ENCODE data around the gene LYSET. TPM values are rescaled to one million over a fixed set of nuclear protein-coding genes. Genes with fewer than 3 reads are reported as not detected.

LYSET gene
- total and polyA plus RNA-seq, 9 of the 15 experiments (the other 6 are each of a cell fraction or from before 2014, with no cell fraction given): 7.6 to 36.6 (median 15.9) TPM

DNA sequence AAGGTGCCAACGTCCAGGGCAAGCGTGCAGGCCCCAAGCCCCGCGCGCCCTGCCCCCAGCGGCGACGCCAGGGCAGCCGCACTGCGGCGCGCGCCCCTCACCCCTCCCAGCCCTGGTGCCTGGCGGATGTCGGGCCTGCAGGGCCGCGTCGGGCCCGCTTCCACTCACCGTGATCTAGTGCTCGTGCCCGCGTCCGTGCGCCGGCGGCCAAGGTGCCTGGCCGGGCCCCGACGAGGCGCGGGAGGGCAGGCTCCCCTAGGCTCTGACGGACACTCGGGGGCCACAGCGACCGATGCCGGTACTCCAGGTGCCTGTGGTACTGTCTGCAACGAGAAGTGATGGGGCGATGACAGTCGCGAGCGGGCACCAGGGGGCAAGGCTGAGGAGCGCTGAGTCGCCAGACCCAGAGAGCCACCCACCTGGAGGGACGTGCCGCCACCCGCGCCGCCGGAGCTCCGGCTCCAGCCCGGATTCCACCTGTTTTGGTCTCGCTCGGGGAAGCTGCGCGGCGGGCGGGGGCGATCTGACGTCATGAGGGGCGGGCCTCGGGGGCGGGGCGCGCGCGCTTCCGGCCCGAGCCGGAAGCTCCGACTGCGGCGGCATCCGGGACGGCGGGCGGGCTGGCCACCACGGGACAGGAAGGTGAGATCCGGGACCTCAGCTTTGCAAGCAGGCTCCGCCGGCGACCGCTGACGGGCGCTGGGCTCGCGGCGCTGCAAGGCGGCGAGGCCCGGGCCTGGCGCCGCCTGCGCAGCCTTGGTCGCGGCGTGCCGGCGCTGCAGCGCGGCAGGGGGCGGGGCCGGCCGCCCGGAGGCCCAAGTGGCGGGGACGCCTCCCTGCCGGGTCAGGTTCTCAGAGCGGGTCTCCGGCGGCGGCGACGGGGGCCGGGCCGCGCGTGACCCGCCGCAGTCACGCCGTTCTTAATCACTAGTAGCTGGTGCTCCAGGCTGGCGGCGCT lies at the start of gene LYSET, which contains the start of gene MOAP1 (continued):
- no peak for TF ChIP-seq ZNF589 (CRISPR knock-in tag; IDR thresholded peaks at IDR 0.05; ENCODE audit: low read depth)
- TF ChIP-seq ZNF445 (CRISPR knock-in tag; IDR thresholded peaks at IDR 0.05; ENCODE audit: low read depth): no peak
- TF ChIP-seq BCOR (IDR thresholded peaks at IDR 0.05): no peak
- peak; percentile 67 for TF ChIP-seq SUPT5H (IDR thresholded peaks at IDR 0.05)
- TF ChIP-seq ZNF175 (CRISPR knock-in tag; IDR thresholded peaks at IDR 0.05; ENCODE audit: low read depth): no peak
- TF ChIP-seq HSF4 (CRISPR knock-in tag; IDR thresholded peaks at IDR 0.05; ENCODE audit: borderline replicate concordance): no peak
- TF ChIP-seq HDAC8 (tag; IDR thresholded peaks at IDR 0.05): no peak
- no peak for TF ChIP-seq ZNF23 (CRISPR knock-in tag; IDR thresholded peaks at IDR 0.05)
- TF ChIP-seq TEAD2 (tag; IDR thresholded peaks at IDR 0.05): no peak
- TF ChIP-seq, protein P1, sequence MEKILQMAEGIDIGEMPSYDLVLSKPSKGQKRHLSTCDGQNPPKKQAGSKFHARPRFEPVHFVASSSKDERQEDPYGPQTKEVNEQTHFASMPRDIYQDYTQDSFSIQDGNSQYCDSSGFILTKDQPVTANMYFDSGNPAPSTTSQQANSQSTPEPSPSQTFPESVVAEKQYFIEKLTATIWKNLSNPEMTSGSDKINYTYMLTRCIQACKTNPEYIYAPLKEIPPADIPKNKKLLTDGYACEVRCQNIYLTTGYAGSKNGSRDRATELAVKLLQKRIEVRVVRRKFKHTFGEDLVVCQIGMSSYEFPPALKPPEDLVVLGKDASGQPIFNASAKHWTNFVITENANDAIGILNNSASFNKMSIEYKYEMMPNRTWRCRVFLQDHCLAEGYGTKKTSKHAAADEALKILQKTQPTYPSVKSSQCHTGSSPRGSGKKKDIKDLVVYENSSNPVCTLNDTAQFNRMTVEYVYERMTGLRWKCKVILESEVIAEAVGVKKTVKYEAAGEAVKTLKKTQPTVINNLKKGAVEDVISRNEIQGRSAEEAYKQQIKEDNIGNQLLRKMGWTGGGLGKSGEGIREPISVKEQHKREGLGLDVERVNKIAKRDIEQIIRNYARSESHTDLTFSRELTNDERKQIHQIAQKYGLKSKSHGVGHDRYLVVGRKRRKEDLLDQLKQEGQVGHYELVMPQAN (IDR thresholded peaks at IDR 0.05; ENCODE audit: borderline replicate concordance): 0 out of 2 replicates have a peak, but pooled peaks have one; percentile 49
- TF ChIP-seq RBM14 (IDR thresholded peaks at IDR 0.05; ENCODE audit: borderline replicate concordance, insufficient read depth, low read depth, low read length): no peak
- no peak for TF ChIP-seq ZNF75A (CRISPR knock-in tag; IDR thresholded peaks at IDR 0.05)
- TF ChIP-seq, protein P2, sequence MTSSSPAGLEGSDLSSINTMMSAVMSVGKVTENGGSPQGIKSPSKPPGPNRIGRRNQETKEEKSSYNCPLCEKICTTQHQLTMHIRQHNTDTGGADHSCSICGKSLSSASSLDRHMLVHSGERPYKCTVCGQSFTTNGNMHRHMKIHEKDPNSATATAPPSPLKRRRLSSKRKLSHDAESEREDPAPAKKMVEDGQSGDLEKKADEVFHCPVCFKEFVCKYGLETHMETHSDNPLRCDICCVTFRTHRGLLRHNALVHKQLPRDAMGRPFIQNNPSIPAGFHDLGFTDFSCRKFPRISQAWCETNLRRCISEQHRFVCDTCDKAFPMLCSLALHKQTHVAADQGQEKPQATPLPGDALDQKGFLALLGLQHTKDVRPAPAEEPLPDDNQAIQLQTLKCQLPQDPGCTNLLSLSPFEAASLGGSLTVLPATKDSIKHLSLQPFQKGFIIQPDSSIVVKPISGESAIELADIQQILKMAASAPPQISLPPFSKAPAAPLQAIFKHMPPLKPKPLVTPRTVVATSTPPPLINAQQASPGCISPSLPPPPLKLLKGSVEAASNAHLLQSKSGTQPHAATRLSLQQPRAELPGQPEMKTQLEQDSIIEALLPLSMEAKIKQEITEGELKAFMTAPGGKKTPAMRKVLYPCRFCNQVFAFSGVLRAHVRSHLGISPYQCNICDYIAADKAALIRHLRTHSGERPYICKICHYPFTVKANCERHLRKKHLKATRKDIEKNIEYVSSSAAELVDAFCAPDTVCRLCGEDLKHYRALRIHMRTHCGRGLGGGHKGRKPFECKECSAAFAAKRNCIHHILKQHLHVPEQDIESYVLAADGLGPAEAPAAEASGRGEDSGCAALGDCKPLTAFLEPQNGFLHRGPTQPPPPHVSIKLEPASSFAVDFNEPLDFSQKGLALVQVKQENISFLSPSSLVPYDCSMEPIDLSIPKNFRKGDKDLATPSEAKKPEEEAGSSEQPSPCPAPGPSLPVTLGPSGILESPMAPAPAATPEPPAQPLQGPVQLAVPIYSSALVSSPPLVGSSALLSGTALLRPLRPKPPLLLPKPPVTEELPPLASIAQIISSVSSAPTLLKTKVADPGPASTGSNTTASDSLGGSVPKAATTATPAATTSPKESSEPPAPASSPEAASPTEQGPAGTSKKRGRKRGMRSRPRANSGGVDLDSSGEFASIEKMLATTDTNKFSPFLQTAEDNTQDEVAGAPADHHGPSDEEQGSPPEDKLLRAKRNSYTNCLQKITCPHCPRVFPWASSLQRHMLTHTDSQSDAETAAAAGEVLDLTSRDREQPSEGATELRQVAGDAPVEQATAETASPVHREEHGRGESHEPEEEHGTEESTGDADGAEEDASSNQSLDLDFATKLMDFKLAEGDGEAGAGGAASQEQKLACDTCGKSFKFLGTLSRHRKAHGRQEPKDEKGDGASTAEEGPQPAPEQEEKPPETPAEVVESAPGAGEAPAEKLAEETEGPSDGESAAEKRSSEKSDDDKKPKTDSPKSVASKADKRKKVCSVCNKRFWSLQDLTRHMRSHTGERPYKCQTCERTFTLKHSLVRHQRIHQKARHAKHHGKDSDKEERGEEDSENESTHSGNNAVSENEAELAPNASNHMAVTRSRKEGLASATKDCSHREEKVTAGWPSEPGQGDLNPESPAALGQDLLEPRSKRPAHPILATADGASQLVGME (CRISPR knock-in tag; IDR thresholded peaks at IDR 0.05): no peak
- TF ChIP-seq FOXP1 (CRISPR knock-in tag; IDR thresholded peaks at IDR 0.05): no peak
- no peak for TF ChIP-seq COPS2 (conservative IDR thresholded peaks at IDR 0.05)
- TF ChIP-seq, protein P3, sequence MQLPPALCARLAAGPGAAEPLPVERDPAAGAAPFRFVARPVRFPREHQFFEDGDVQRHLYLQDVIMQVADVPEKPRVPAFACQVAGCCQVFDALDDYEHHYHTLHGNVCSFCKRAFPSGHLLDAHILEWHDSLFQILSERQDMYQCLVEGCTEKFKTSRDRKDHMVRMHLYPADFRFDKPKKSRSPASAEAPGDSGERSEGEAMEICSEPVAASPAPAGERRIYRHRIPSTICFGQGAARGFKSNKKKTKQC (CRISPR knock-in tag; IDR thresholded peaks at IDR 0.05): 0 out of 2 replicates have a peak, but pooled peaks have one; percentile 37

Measured in K562 (cell line).